ENCODE results near the gene LTF.
"Not testable (repeated sequence)": the region's sequence is repeated elsewhere in the genome, so short reads cannot be mapped to it uniquely, and the experiment has no call there.

Gene LTF

GRCh38 chr3:46409739-46410489 is 54.8 kb downstream of the LTF start:
- DNase-seq: no peak

- DNase-seq: no peak
Observed at GRCh38 chr3:46408853-46409252, 55.9 kb downstream of the LTF start.

DNA sequence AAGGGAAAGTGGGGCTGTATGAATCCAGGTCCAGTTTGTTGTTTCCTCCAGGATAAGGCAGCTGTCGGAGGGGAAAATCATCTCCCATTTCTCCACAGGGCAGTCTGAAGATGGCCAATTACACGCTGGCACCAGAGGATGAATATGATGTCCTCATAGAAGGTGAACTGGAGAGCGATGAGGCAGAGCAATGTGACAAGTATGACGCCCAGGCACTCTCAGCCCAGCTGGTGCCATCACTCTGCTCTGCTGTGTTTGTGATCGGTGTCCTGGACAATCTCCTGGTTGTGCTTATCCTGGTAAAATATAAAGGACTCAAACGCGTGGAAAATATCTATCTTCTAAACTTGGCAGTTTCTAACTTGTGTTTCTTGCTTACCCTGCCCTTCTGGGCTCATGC is 56.7 kb downstream of the LTF start:
- no peak for DNase-seq

GRCh38 chr3:46406788-46407611 is 57.7 kb downstream of the LTF start, which contains the start of the genes CCR5AS and CCRL2:
CCR5AS (minus strand) TSS chr3:46407066.
CCRL2 (plus strand) TSS chr3:46407259; CDS start chr3:46408080, 821 bp downstream.
- DNase-seq: no peak

DNA sequence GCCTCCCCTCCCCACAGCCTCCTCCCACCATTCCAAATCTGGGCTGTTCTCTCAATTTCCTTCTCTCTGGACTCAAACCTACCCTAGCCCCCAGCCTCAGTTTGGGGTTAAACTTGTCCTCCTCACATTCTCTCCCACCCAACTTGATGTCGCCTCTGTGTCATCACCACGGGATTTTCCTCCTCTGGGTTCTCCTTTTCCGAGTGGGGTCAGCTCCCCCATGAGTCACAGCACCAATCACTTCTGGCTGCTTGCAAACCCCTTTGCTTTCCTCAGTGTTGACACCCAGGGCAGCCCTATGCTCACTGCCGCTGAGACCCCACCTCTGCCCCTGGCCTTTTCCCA is 58.3 kb downstream of the LTF start:
- DNase-seq: no peak

DNA sequence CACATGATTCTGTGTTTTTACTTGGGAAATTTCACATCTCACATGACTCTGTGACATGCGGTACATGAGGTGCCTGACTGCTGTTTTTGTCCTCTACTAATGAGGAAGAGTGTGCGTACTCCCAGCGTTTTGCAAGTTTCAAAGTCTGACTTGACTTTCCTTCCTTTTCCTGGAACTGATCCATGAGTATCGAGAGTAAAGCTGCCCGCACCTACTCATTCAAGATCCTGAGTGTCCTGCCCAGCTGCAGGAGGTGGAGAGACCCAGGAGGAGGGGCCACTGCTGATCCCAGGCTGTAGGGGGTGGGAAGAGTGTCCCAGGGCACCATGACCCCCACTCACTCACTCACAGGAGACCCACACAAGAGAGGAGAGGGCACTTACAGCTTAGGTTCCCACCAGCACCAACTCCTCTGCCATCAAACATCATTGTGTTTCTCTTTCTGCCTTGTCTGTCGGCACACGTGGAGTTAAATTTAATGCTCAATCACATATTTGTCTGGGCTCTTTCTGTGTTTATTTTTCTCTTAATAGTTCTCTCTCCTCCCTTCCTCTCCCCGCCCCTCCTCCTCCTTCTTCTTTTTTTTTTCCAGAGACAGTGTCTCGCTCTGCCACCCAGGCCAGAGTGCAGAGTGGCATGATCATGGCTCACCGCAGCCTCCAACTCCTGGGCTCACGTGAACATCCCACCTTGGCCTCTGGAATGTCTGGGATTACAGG is 59.2 kb downstream of the LTF start:
- DNase-seq: no peak

- not testable (repeated sequence) for DNase-seq
Observed at GRCh38 chr3:46402902-46403301, 61.8 kb downstream of the LTF start.

- no peak for DNase-seq
Observed at GRCh38 chr3:46401579-46401978, 63.1 kb downstream of the LTF start.

DNA sequence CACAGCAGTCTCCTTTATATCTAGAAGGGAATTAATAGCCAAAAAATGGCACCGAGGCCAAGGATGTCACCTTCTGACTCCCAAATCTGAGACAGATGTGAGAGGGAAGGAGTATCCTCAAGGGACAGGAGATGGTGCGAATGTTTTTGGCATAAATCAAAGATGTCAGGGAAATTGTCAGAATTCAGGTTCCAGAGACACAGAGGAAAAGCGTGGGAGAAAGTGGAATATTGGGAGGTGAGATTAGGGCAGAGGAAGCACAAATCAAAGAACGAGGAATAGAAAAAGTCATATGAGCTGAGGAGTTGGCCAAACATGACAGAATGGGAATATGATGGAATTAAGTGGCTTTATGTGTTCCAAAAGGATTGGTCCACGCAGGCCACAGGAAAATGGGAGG is 63.9 kb downstream of the LTF start:
- no peak for DNase-seq

DNA sequence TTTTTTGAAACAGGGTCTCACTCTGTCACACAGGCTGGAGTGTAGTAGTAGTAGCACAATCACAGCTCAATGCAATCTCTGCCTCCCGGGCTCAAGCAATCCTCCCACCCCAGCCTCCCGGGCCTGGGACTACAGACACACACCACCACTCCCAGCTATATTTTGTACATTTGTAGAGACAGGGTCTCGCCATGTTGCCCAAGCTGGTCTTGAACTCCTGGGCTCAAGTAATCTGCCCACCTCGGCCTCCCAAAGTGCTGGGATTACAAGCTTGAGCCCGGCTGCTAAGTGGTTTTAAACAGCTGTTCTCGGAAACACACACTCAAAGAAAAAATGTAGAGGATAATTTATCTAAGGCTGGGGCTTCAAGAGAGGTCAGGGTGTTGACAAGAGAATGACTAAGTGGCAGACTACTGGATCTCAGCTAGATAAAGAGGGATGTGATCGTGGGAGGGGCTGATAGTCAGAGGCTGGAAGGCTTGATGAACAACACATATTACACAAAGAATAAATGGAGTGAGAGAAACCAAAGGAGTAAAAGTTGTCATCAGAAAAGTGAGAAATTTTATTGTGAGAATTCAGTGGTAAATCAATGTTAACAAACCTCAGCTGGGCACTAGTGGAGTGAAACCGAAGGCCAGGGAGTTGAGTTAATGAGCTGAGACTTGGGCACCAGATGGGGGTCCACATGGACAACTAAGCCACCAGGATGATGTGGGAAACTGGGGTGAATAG is 64.5 kb downstream of the LTF start:
- no peak for DNase-seq

- DNase-seq: no peak
Observed at GRCh38 chr3:46399557-46399956, 65.1 kb downstream of the LTF start.

DNA sequence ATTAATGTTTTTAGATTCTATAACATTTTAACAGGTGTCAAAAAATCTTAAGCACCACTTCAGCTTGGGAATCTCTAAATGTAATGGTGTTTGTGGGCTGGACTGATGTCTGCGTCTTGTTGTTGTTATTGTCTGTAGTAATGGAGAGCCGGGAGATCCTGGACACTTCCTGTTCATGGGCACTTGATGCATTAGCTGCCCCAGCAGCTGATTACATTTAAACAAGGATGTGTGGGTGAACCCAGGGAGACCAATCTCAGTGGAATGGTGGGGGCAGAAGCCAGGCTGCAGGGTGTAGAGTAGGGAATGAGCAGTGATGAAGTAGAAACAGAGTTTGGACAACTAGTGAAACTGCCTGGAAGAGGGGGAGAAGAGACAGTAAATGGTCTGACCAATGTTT is 65.6 kb downstream of the LTF start:
- no peak for DNase-seq

- no peak for DNase-seq
Observed at GRCh38 chr3:46398186-46398955, 66.3 kb downstream of the LTF start.

- no peak for DNase-seq
Observed at GRCh38 chr3:46397111-46397510, 67.6 kb downstream of the LTF start.

GRCh38 chr3:46395766-46396530 is 68.8 kb downstream of the LTF start:
- DNase-seq: no peak

GRCh38 chr3:46395210-46395661 is 69.5 kb downstream of the LTF start:
- no peak for DNase-seq

DNA sequence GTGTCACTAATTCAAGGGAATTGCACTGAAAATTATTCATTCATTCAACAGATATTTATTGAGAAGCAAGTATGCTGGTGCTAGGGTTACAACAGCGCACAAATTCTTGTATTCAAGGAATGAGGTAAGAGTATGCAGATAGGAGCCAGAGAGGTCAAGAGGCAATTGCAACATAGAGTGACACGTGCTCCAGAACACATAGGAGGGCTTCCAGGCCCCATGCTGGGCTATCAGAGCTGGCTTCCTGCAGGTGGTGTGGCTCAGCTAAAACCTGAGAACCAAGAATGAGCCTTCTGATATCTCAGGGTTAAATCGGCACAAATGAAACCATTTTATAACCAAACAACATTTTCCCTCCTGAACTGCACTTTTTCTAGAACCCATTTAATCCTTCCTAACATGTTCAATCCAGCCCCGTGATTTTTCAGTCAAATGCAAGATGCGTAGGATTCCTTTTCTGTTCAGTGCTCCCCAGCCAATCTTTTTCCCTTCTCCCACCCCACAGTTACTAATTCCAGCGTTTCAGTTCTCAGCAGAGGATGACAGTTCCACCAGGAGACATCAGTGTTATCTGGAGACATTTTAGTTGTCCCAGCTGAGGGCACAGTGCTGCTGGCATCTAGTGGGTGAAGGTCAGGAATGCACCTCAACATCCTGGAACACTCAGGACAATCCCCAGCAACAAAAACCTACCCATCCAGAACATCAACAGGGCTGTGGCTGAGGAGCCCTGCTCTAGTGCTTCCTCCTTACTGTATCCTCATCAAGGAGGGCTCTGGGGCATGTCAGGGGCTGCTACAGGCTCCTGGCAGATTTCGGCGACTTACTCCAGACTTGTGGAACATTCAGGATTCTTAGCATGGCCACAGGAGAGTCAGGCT is 70.9 kb downstream of the LTF start:
- no peak for DNase-seq

- DNase-seq: no peak
Observed at GRCh38 chr3:46393011-46393410, 71.7 kb downstream of the LTF start.

DNA sequence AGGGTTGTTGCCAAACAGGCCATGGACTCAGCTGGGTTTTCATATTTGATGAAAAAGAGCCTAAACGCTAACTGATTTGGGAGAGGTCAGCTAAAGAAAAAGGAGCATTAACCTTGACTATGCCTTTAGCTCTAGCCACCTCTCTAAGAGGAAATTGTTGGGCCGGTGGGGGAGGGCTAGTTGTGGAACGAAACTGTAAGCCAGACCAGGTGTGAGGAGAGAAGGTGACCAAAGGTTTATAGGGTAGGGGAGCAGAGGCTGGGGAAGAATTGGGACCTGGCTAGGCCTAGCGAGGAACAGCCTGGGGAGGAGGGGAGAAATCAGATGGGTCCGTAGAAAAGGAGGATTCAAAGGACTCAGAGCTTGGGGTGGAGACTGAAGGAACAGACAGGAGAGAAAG is 73.2 kb downstream of the LTF start:
- DNase-seq: not testable (repeated sequence)

DNA sequence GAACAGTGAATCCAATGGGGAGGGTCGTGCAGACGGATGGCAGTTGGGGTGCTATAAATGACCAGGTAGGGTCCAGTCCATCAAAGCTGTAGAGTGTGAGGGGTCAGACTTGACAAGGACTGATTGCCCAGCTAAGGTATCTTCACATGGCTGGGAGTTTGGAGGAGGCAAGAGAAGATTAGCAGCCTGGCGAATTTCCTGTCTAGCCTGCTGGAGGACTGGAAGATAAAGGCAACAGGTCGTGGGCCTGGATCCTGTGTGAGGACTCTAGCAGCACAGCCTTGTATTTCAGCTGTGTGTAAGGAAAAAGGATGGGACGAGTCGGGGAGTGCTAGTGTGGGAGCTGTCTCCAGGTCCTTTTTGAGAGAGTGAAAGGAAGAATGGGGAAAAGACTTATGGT is 75.4 kb downstream of the LTF start:
- DNase-seq: no peak
